Large intestine (tissue), 12 donors: ENCODE results near the gene PSMD2. TPM values are rescaled to one million over a fixed set of nuclear protein-coding genes. Genes with fewer than 3 reads are reported as not detected.

Experiments used
- DNase-seq, 2 donors: peaks; one replicate each; pipeline versions ENCODE4 v3.0.0 to v3.0.0-alpha.2; 2013
- H3K27ac ChIP-seq: one replicate; pipeline ENCODE4 v1.5.1; 2013; ENCODE audit warnings: low read length
- H3K27me3 ChIP-seq: 2 replicates; pipeline ENCODE4 v1.6.1; 2013; ENCODE audit warnings: low read length; ENCODE audit not compliant: control insufficient read depth, insufficient read depth
- H3K36me3 ChIP-seq: 2 replicates; pipeline ENCODE4 v1.6.1; 2013; ENCODE audit warnings: low read length; ENCODE audit not compliant: control insufficient read depth, insufficient read depth
- H3K4me1 ChIP-seq: one replicate; pipeline ENCODE4 v1.6.1; 2013; ENCODE audit warnings: low read length; ENCODE audit not compliant: control insufficient read depth, insufficient read depth
- H3K4me3 ChIP-seq: one replicate; pipeline ENCODE4 v1.5.1; 2013; ENCODE audit warnings: low read length
- H3K9me3 ChIP-seq: one replicate; pipeline ENCODE4 v1.6.1; 2013; ENCODE audit warnings: mild to moderate bottlenecking, low read depth, low read length, moderate library complexity; ENCODE audit not compliant: control insufficient read depth
- WGBS: methylation state at CpG from one replicate; pipeline ENCODE4 v1.1.5; 2013; ENCODE audit warnings: low lambda C conversion rate; ENCODE audit not compliant: insufficient coverage; 5-methylcytosine and 5-hydroxymethylcytosine counted together
- long read RNA-seq, 11 donors: transcript quantifications; one replicate each; lab custom pipeline, GENCODE V29; 2026
- polyA plus RNA-seq: library from polyadenylated mRNA; unstranded; fragments of 120-200 nt; gene quantifications from one replicate; pipeline ENCODE4 v1.2.1, GENCODE V29; 2013

The PSMD2 gene
- 148 TPM for polyA plus RNA-seq
- long read RNA-seq, donor 1, transcript PSMD2-201 (21 exons, 3,449 nt) = major isoform, 9 of 10 reads
- long read RNA-seq, donor 1, partial matches to known transcripts = 0 of 10 reads
- long read RNA-seq, donor 1, other reads (novel, unspliced or antisense) = 0 of 10 reads
- long read RNA-seq, donor 2, transcript PSMD2-201 (21 exons, 3,449 nt) = major isoform, 19 of 41 reads
- long read RNA-seq, donor 2, partial matches to known transcripts = 19 of 41 reads
- long read RNA-seq, donor 2, other reads (novel, unspliced or antisense) = 0 of 41 reads
- long read RNA-seq, donor 3 = 0 reads
- long read RNA-seq, donor 4, partial matches to known transcripts = 0 of 2 reads
- long read RNA-seq, donor 4, other reads (novel, unspliced or antisense) = 0 of 2 reads
- long read RNA-seq, donor 5, transcript PSMD2-201 (21 exons, 3,449 nt) = major isoform, 7 of 9 reads
- long read RNA-seq, donor 5, partial matches to known transcripts = 0 of 9 reads
- long read RNA-seq, donor 5, other reads (novel, unspliced or antisense) = 0 of 9 reads
- long read RNA-seq, donor 6, transcript PSMD2-201 (21 exons, 3,449 nt) = major isoform, 9 of 11 reads
- long read RNA-seq, donor 6, partial matches to known transcripts = 0 of 11 reads
- long read RNA-seq, donor 6, other reads (novel, unspliced or antisense) = 0 of 11 reads
- long read RNA-seq, donor 7, transcript PSMD2-201 (21 exons, 3,449 nt) = major isoform, 6 of 8 reads
- long read RNA-seq, donor 7, partial matches to known transcripts = 0 of 8 reads
- long read RNA-seq, donor 7, other reads (novel, unspliced or antisense) = 0 of 8 reads
- long read RNA-seq, donor 8, transcript PSMD2-201 (21 exons, 3,449 nt) = major isoform, 13 of 33 reads
- long read RNA-seq, donor 8, partial matches to known transcripts = 18 of 33 reads
- long read RNA-seq, donor 8, other reads (novel, unspliced or antisense) = 0 of 33 reads
- long read RNA-seq, donor 9, transcript PSMD2-201 (21 exons, 3,449 nt) = major isoform, 18 of 19 reads
- long read RNA-seq, donor 9, partial matches to known transcripts = 0 of 19 reads
- long read RNA-seq, donor 9, other reads (novel, unspliced or antisense) = 0 of 19 reads
- long read RNA-seq, donor 10, transcript PSMD2-201 (21 exons, 3,449 nt) = major isoform, 19 of 20 reads
- long read RNA-seq, donor 10, partial matches to known transcripts = 0 of 20 reads
- long read RNA-seq, donor 10, other reads (novel, unspliced or antisense) = 0 of 20 reads
- long read RNA-seq, donor 11, transcript PSMD2-201 (21 exons, 3,449 nt) = major isoform, 12 of 15 reads
- long read RNA-seq, donor 11, partial matches to known transcripts = 0 of 15 reads
- long read RNA-seq, donor 11, other reads (novel, unspliced or antisense) = 0 of 15 reads

DNA sequence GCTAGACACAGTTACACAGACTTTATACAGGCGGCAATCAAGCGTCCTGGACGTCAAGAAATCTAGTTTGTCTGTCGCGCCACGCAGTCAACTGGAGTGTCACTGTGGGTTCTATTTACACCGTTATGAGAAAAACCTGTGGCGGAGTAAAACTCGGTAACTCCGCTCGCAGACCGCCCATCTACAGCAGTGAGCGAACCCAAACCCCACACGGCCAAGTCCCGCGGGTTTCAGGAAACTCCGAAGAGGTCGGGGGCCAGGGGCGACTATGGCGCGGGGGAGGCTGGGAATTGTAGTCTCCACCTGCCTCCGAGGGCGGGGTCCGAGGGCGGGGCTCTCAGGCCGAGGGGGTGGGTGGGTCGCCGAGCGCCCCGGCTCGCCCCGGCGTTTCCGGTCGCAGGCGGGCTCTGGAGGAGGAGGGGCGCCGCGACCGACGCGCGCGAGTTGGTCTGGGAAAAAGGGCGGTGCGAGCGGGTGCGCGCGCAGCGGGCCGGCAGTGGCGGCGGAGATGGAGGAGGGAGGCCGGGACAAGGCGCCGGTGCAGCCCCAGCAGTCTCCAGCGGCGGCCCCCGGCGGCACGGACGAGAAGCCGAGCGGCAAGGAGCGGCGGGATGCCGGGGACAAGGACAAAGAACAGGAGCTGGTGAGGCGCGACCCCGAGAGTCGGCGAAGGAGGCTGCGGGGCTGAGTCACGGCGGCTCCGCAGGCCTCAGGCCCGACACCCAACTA lies at the start of gene PSMD2:
Gene PSMD2, plus strand, starts transcription at position 483 of the 729 bp plus-strand sequence. Its CDS starts 26 bp downstream, at position 509.
- Histone ChIP-seq H3K4me1 (no peaks in the 10 kb centered on the region), H3K4me3 (peak within 1 kb of the TSS; percentile 90), H3K27me3 (no peaks in the 10 kb centered on the region), H3K27ac (peak within 1 kb of the TSS; percentile 62), H3K36me3 (peaks cover 31% of the 10 kb centered on the region), H3K9me3 (no peaks in the 10 kb centered on the region)
- peak; percentile 96 for DNase-seq
- WGBS = no CpG with 5 or more reads among the region's 78 CpGs

DNA sequence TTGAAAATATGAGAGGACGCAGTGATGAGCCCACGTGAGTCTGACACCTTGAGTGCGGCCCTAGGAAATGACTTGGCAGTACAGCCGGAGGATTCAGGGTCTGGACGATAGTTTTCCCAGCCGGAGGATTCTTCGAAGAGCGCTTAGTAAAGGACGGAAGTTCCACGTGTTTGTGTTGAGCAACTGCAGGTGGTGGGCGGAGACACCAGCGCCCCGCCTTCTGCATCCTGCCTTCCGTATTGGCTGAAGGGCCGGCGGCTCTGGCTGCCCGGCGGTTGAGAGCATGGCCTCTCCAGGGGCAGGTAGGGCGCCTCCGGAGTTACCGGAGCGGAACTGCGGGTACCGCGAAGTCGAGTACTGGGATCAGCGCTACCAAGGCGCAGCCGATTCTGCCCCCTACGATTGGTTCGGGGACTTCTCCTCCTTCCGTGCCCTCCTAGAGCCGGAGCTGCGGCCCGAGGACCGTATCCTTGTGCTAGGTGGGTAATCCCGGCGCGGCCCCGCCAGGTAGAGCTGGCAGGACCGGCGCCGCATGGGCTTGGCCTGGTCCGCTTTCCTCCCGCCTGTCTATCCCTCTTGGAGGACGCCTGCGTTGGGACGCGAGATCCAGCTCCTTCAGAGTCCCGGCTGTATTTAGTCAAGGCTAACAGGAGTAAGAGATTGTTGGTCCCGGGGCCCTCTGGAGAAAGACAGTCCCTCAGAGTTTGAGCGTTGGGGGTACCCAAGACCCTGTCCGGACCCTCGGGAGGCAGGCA lies 49.5 kb upstream of the PSMD2 start, which contains the start of gene EEF1AKMT4:
Gene EEF1AKMT4, plus strand, starts transcription at position 261 of the 755 bp plus-strand sequence. Its CDS starts 23 bp downstream, at position 284.
- DNase-seq = peak; percentile 97 to 98
- Histone ChIP-seq H3K27me3 (no peaks in the 10 kb centered on the region), H3K4me1 (no peaks in the 10 kb centered on the region), H3K27ac (peak within 1 kb of the TSS; percentile 83), H3K4me3 (peak within 1 kb of the TSS; percentile 75), H3K36me3 (peaks cover 11% of the 10 kb centered on the region), H3K9me3 (no peaks in the 10 kb centered on the region)
- WGBS = no CpG with 5 or more reads among the region's 54 CpGs

DNA sequence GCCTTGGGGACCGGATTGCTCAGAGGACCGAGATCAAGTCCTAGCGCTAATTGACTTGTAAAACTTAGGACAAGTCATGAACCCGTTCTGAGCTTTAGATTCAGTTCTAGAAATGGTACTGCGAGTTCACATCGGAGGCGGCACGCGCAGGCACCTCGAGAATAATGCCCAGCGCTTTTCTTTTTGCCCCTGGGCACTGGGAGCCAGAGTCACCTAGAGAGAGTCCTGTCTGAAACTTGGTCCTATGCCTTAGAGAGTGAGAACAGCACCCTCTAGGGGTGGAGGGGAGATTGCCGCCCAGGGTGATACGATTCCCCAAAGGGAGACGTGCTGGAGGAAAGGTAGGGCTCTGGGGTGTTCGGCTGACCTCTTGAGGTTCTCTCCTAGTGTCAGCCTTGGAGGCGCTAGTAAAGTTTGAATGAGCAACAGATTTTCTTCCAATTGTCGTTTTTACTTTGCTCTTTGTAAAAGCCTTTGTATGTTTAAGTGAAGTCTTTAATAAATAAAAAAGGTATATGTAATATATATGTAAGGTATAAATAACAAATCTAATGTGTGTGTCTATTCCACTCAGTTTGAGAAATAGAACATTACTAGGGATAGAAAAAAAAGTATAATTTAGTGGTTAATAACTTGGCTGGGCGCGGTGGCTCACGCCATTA lies 48.7 kb upstream of the PSMD2 start:
- 5% methylated on average over 2 of the region's 20 CpGs for WGBS
- peak; percentile 81 to 82 for DNase-seq
- Histone ChIP-seq H3K36me3 (peaks cover 4% of the 10 kb centered on the region), H3K4me3 (peak overlapping the region; percentile 75), H3K27ac (peak overlapping the region; percentile 50), H3K27me3 (no peaks in the 10 kb centered on the region), H3K9me3 (no peaks in the 10 kb centered on the region), H3K4me1 (no peaks in the 10 kb centered on the region)

DNA sequence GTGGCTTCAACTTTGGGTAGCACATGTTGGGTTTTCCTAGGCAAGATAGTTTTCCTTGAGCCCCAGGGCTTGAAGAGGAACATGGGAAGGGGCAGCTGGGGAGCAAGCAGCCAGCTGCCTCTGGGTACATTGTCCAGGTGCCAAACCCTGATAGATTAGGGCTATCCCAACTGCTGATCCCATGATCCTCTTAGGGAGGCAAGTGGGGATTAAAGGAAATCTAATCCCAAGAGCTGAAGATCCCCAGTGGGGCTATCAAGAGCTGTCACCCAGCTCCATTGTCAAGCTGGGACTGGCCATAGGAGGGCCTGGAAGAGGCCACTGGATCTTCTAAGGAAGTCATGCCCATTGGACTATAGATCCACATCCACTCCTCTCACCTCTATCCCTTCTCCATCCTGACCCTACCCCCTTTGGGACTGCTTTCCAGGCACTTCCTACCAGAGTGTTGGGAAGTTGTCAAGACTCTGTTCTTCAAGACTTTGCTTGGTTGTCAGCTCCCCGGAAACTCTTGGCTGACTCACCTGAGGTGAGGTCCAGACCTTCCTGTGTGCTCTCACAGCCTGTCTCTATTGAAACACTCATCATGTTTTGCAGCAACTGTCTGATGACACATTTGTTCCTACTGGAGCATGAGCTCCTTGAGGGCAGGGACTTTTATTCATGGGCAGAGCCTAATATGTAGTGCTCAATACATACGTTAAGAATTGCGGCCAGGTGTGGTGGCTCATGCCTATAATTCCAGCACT lies 43.6 kb upstream of the PSMD2 start:
- Histone ChIP-seq H3K27ac (no peak overlapping the region), H3K36me3 (peaks cover 6% of the 10 kb centered on the region), H3K27me3 (peaks cover 21% of the 10 kb centered on the region), H3K4me1 (peaks cover 5% of the 10 kb centered on the region), H3K9me3 (peaks cover 3% of the 10 kb centered on the region), H3K4me3 (no peak overlapping the region)
- WGBS = 100% methylated on average over 1 of the region's 3 CpGs
- DNase-seq = no peak

DNA sequence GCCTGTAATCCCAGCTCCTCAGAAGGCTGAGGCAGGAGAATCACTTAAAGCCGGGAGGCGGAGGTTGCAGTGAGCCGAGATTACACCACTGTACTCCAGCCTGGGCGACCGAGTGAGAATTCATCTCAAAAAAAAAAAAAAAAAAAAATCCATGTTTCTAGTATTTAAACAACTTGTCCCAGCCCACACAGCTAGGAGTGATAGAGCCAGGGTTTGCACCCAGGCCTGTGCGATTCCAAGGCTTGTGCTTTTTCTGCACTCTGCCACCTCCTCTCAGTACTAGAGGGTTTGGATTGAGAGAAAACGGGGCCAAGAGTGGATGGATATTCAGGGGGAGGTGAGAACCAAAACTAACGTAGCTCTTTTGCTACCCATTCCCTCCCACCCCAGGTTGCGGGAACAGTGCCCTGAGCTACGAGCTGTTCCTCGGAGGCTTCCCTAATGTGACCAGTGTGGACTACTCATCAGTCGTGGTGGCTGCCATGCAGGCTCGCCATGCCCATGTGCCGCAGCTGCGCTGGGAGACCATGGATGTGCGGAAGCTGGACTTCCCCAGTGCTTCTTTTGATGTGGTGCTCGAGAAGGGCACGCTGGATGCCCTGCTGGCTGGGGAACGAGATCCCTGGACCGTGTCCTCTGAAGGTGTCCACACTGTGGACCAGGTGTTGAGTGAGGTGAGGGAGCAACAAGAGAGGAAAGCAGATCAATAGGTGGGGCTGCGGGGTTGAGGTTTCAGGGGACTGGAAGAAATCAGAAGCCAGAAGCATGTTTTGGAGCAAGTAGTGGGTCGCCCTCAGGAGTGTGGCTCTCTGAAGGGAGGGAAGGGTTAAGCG lies 41.7 kb upstream of the PSMD2 start:
- H3K4me1 ChIP-seq = peaks cover 16% of the 10 kb centered on the region
- 100% methylated on average over 2 of the region's 23 CpGs for WGBS
- peaks cover 5% of the 10 kb centered on the region for H3K9me3 ChIP-seq
- H3K36me3 ChIP-seq = peaks cover 6% of the 10 kb centered on the region
- H3K27ac ChIP-seq = no peak overlapping the region
- no peak for DNase-seq
- H3K4me3 ChIP-seq = no peak overlapping the region
- H3K27me3 ChIP-seq = peaks cover 37% of the 10 kb centered on the region

DNA sequence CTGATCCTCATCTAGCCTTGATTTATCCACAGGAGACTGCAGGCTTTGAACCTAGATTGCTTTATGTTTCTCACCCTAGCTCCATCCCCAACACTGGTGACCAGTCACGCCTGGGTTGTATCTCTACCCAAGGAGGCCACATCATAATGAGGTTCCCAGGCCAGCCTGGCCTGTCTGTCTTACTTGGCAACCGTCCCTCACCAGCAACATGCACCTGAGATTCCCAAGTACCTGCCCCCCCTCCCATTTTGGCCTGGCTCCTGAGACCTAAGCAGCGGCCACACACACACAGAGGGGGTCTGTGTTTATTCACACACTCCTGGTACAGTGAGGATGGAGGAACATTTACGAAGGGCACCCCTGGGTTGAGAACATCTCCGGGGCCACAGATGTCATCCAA lies 40.1 kb upstream of the PSMD2 start:
- Histone ChIP-seq H3K4me1 (peaks cover 16% of the 10 kb centered on the region), H3K36me3 (peaks cover 6% of the 10 kb centered on the region), H3K27ac (no peak overlapping the region), H3K9me3 (peaks cover 5% of the 10 kb centered on the region), H3K4me3 (no peak overlapping the region), H3K27me3 (peaks cover 49% of the 10 kb centered on the region)
- DNase-seq = no peak
- WGBS = no CpG with 5 or more reads among the region's 5 CpGs

DNA sequence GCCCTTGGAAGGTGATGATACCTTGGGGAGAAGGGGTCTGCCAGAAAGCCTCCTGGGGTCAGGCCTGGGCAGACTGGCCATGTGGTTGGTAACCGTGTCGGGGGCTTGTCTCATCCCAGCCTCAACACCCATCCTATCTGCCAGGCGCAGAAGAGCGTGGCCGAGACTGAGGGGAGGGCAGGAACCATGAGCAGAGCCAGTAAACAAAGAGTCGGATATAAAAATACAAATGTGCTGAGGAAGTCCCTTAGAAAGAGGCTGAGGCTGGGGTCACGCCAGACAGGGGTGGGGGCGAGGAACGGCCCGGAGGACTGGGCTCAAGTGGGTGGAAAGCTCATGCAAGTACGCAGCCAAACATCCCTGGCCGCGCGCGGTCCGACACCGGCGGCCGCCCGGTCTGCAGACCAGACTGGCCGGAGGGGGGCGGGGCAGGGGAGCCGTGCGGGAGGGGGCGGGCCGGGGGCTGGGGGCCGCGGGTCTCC lies 39.6 kb upstream of the PSMD2 start:
- WGBS = no CpG with 5 or more reads among the region's 28 CpGs
- Histone ChIP-seq H3K36me3 (peaks cover 6% of the 10 kb centered on the region), H3K4me1 (peaks cover 16% of the 10 kb centered on the region), H3K27ac (no peak overlapping the region), H3K4me3 (no peak overlapping the region), H3K9me3 (peaks cover 5% of the 10 kb centered on the region), H3K27me3 (peaks cover 52% of the 10 kb centered on the region)
- no peak for DNase-seq
